ENCODE measurements around the gene SMIM35. TPM values are rescaled to one million over a fixed set of nuclear protein-coding genes. Genes with fewer than 3 reads are reported as not detected.

Gene SMIM35
- total RNA-seq, 1 donor: not detected

GRCh38 chr11:118098996-118099837, 12.5 kb upstream of the SMIM35 start:
- H3K27me3 ChIP-seq (ENCODE audit: insufficient read depth, low read length): peaks cover 5% of the 10 kb centered on the region

GRCh38 chr11:118095967-118096367, 9.2 kb upstream of the SMIM35 start:
- Histone ChIP-seq H3K9me3 (ENCODE audit: low read depth, low read length) (no peaks in the 10 kb centered on the region), H2AFZ (ENCODE audit: low read length) (no peak overlapping the region), H4K20me1 (ENCODE audit: insufficient read depth, low read length) (no peaks in the 10 kb centered on the region), H3K4me2 (ENCODE audit: insufficient read depth, low read length) (no peak overlapping the region), H3K27ac (ENCODE audit: low read depth, low read length) (no peak overlapping the region), H3K36me3 (ENCODE audit: insufficient read depth, low read length) (no peaks in the 10 kb centered on the region), H3K79me2 (ENCODE audit: insufficient read depth, low read length) (no peaks in the 10 kb centered on the region), H3K27me3 (ENCODE audit: insufficient read depth, low read length) (peaks cover under 1% of the 10 kb centered on the region), H3K4me3 (ENCODE audit: insufficient read depth, low read length) (no peak overlapping the region), H3K4me1 (ENCODE audit: insufficient read depth, low read length) (no peaks in the 10 kb centered on the region)
- no peak for TF ChIP-seq CTCF (IDR thresholded peaks at IDR 0.05; ENCODE audit: extremely low read depth, low read depth, low read length)
- DNase-seq (ENCODE audit: insufficient read length, low spot score, missing footprints): no peak

More at GRCh38 chr11:118098996-118099837, 12.5 kb upstream of the SMIM35 start:
- H3K9me3 ChIP-seq (ENCODE audit: low read depth, low read length): no peaks in the 10 kb centered on the region
- H3K4me1 ChIP-seq (ENCODE audit: insufficient read depth, low read length): no peaks in the 10 kb centered on the region
- no peaks in the 10 kb centered on the region for H3K36me3 ChIP-seq (ENCODE audit: insufficient read depth, low read length)
- no peak overlapping the region for H3K4me2 ChIP-seq (ENCODE audit: insufficient read depth, low read length)
- H3K4me3 ChIP-seq (ENCODE audit: insufficient read depth, low read length): no peak overlapping the region
- H3K27ac ChIP-seq (ENCODE audit: low read depth, low read length): no peak overlapping the region
- H3K79me2 ChIP-seq (ENCODE audit: insufficient read depth, low read length): no peaks in the 10 kb centered on the region
- no peak for DNase-seq (ENCODE audit: insufficient read length, low spot score, missing footprints)
- H4K20me1 ChIP-seq (ENCODE audit: insufficient read depth, low read length): no peaks in the 10 kb centered on the region
- no peak overlapping the region for H2AFZ ChIP-seq (ENCODE audit: low read length)
- TF ChIP-seq CTCF (IDR thresholded peaks at IDR 0.05; ENCODE audit: extremely low read depth, low read depth, low read length): no peak

- no peaks in the 10 kb centered on the region for H3K36me3 ChIP-seq (ENCODE audit: insufficient read depth, low read length)
- no peak overlapping the region for H3K4me3 ChIP-seq (ENCODE audit: insufficient read depth, low read length)
- no peak overlapping the region for H2AFZ ChIP-seq (ENCODE audit: low read length)
- H3K27ac ChIP-seq (ENCODE audit: low read depth, low read length): no peak overlapping the region
- no peaks in the 10 kb centered on the region for H4K20me1 ChIP-seq (ENCODE audit: insufficient read depth, low read length)
- no peaks in the 10 kb centered on the region for H3K4me1 ChIP-seq (ENCODE audit: insufficient read depth, low read length)
- no peak for DNase-seq (ENCODE audit: insufficient read length, low spot score, missing footprints)
- no peaks in the 10 kb centered on the region for H3K9me3 ChIP-seq (ENCODE audit: low read depth, low read length)
- no peaks in the 10 kb centered on the region for H3K27me3 ChIP-seq (ENCODE audit: insufficient read depth, low read length)
- no peak for TF ChIP-seq CTCF (IDR thresholded peaks at IDR 0.05; ENCODE audit: extremely low read depth, low read depth, low read length)
- no peaks in the 10 kb centered on the region for H3K79me2 ChIP-seq (ENCODE audit: insufficient read depth, low read length)
- no peak overlapping the region for H3K4me2 ChIP-seq (ENCODE audit: insufficient read depth, low read length)
Measured at GRCh38 chr11:118095493-118095892, 8.7 kb upstream of the SMIM35 start.

GRCh38 chr11:118092907-118093571, 6.3 kb upstream of the SMIM35 start:
- Histone ChIP-seq H2AFZ (ENCODE audit: low read length) (no peak overlapping the region), H3K9me3 (ENCODE audit: low read depth, low read length) (no peaks in the 10 kb centered on the region)
- no peak for TF ChIP-seq CTCF (IDR thresholded peaks at IDR 0.05; ENCODE audit: extremely low read depth, low read depth, low read length)

More at GRCh38 chr11:118092907-118093571, 6.3 kb upstream of the SMIM35 start:
- no peaks in the 10 kb centered on the region for H3K4me1 ChIP-seq (ENCODE audit: insufficient read depth, low read length)
- DNase-seq (ENCODE audit: insufficient read length, low spot score, missing footprints): no peak
- no peaks in the 10 kb centered on the region for H4K20me1 ChIP-seq (ENCODE audit: insufficient read depth, low read length)
- H3K4me3 ChIP-seq (ENCODE audit: insufficient read depth, low read length): no peak overlapping the region
- no peaks in the 10 kb centered on the region for H3K79me2 ChIP-seq (ENCODE audit: insufficient read depth, low read length)
- H3K4me2 ChIP-seq (ENCODE audit: insufficient read depth, low read length): no peak overlapping the region
- no peaks in the 10 kb centered on the region for H3K27me3 ChIP-seq (ENCODE audit: insufficient read depth, low read length)
- no peaks in the 10 kb centered on the region for H3K36me3 ChIP-seq (ENCODE audit: insufficient read depth, low read length)
- H3K27ac ChIP-seq (ENCODE audit: low read depth, low read length): no peak overlapping the region
